HEK293T (cell line): ENCODE measurements around the gene DNASE1L2.

ENCODE experiments used
- CTCF ChIA-PET: fragments of 350-600 bp; formaldehyde crosslinking; extraction: SDS; loops from one replicate; lab custom pipeline; 2021; ENCODE audit warnings: antibody characterized with exemption, inconsistent platforms; lab: Yijun Ruan, JAX
- POLR2A ChIA-PET: fragments of 350-600 bp; formaldehyde crosslinking; extraction: SDS; loops from one replicate; lab custom pipeline; 2020; ENCODE audit warnings: antibody characterized with exemption, inconsistent platforms; lab: Yijun Ruan, JAX
- DNase-seq: peaks from one replicate; pipeline ENCODE4 v3.0.0; 2012; ENCODE audit warnings: mixed read lengths; ENCODE audit errors: extremely low spot score
- ARNT ChIP-seq: fragments of 450-650 bp; IDR thresholded peaks from 2 replicates; pipeline ENCODE4 v1.6.1; 2017; ENCODE audit warnings: mild to moderate bottlenecking
- BHLHE40 ChIP-seq: fragments of 450-650 bp; IDR thresholded peaks from 2 replicates; pipeline ENCODE4 v1.6.1; 2016; ENCODE audit warnings: mild to moderate bottlenecking, moderate library complexity, borderline replicate concordance
- CTBP1 ChIP-seq: fragments of 450-650 bp; IDR thresholded peaks from 2 replicates; pipeline ENCODE4 v1.6.1; 2016; ENCODE audit warnings: borderline replicate concordance
- ELF4 ChIP-seq: fragments of 450-650 bp; IDR thresholded peaks from 2 replicates; pipeline ENCODE4 v1.6.1; 2017; ENCODE audit warnings: antibody characterized with exemption
- FOXA1 ChIP-seq: fragments of 450-650 bp; IDR thresholded peaks from 2 replicates; pipeline ENCODE4 v1.6.1; 2016; ENCODE audit warnings: mild to moderate bottlenecking
- FOXK2 ChIP-seq: fragments of 450-650 bp; IDR thresholded peaks from 2 replicates; pipeline ENCODE4 v1.6.1; 2016; ENCODE audit warnings: mild to moderate bottlenecking
- FOXM1 ChIP-seq: fragments of 450-650 bp; IDR thresholded peaks from 2 replicates; pipeline ENCODE4 v1.6.1; 2017; ENCODE audit warnings: mild to moderate bottlenecking, borderline replicate concordance
- HDGF ChIP-seq: fragments of 450-650 bp; IDR thresholded peaks from 2 replicates; pipeline ENCODE4 v1.6.1; 2017; ENCODE audit warnings: antibody characterized with exemption, borderline replicate concordance
- L3MBTL2 ChIP-seq: fragments of 450-650 bp; conservative IDR thresholded peaks from 2 replicates; pipeline ENCODE4 v1.6.1; 2016; ENCODE audit warnings: mild to moderate bottlenecking
- LEF1 ChIP-seq: fragments of 450-650 bp; IDR thresholded peaks from 2 replicates; pipeline ENCODE4 v1.6.1; 2017; ENCODE audit warnings: mild to moderate bottlenecking, borderline replicate concordance
- NFRKB ChIP-seq: fragments of 450-650 bp; IDR thresholded peaks from 2 replicates; pipeline ENCODE4 v1.6.1; 2016; ENCODE audit warnings: mild to moderate bottlenecking, moderate library complexity
- SP1 ChIP-seq: fragments of 450-650 bp; IDR thresholded peaks from 2 replicates; pipeline ENCODE4 v1.6.1; 2017
- SUZ12 ChIP-seq: fragments of 450-650 bp; IDR thresholded peaks from 2 replicates; pipeline ENCODE4 v1.6.1; 2016; ENCODE audit warnings: mild to moderate bottlenecking
- TARDBP ChIP-seq: fragments of 450-650 bp; IDR thresholded peaks from 2 replicates; pipeline ENCODE4 v1.6.1; 2016
- ZNF384 ChIP-seq: fragments of 450-650 bp; IDR thresholded peaks from 2 replicates; pipeline ENCODE4 v1.6.1; 2016
- TF ChIP-seq, protein P1 (sequence below): fragments of 450-650 bp; IDR thresholded peaks from 2 replicates; pipeline ENCODE4 v1.6.1; 2016

The DNASE1L2 gene

DNA sequence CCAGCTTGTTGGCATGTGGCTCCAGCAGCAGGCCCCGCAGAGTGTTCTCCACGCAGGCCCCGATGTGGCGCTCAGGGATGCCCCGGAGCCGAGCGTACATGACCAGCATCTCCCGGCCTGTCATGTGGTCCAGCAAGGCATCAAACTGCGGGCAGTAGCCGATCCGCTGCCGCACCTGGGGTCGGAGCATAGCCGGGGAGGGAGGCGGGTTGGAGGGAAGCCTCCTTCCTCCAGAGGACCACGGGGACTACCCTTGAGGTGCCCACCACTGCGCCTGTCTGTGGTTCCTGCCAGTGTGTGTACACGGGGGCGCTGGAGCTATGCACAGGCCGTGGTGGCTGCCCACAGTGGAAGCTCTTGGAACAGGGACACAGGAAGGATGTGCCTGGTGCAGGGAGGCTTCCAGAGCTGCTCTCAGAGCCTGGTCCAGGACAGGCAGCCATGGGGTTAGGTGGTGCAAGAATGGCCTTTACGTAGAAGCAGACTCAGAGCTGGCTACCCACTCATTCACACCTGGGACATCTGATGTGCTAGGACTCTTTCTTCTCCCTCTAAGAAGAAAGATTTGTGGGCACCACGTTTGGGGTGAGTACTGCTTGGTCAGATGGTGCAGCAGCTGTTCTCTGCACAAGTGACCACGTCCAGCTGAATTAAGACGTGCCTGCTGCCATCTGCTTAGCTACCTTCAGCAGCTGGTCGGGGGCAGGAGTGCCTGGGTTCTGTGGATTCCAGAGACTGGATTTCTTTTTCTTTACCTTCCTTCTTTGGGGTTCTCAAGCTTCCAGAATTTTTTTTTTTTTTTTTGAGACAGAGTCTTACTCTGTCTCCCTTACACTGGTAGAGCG lies 42.9 kb downstream of the DNASE1L2 start:
- no peak for TF ChIP-seq ARNT
- no peak for TF ChIP-seq ELF4
- no peak for TF ChIP-seq L3MBTL2
- TF ChIP-seq HDGF: no peak
- TF ChIP-seq FOXM1: no peak
- TF ChIP-seq SUZ12: no peak
- no peak for TF ChIP-seq CTBP1
- no peak for TF ChIP-seq NFRKB
- no peak for TF ChIP-seq SP1
- TF ChIP-seq, protein P1, sequence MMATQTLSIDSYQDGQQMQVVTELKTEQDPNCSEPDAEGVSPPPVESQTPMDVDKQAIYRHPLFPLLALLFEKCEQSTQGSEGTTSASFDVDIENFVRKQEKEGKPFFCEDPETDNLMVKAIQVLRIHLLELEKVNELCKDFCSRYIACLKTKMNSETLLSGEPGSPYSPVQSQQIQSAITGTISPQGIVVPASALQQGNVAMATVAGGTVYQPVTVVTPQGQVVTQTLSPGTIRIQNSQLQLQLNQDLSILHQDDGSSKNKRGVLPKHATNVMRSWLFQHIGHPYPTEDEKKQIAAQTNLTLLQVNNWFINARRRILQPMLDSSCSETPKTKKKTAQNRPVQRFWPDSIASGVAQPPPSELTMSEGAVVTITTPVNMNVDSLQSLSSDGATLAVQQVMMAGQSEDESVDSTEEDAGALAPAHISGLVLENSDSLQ: no peak
- no peak for TF ChIP-seq TARDBP
- no peak for TF ChIP-seq FOXK2
- no peak for TF ChIP-seq BHLHE40
- TF ChIP-seq ZNF384: no peak
- no peak for TF ChIP-seq LEF1
- no peak for TF ChIP-seq FOXA1
- DNase-seq: no peak
- CTCF ChIA-PET: interaction anchor here (1.1 kb wide), 1 partner anchor 10 kb away, joined by 9 read pairs; no protein-coding TSS in a partner anchor
- POLR2A ChIA-PET: interaction anchor here (1.0 to 1.6 kb wide), 5 partner anchors 9 to 241 kb away, joined by 3 to 4 read pairs (median 4); partner anchors contain the start of genes AMDHD2 and ECI1

DNA sequence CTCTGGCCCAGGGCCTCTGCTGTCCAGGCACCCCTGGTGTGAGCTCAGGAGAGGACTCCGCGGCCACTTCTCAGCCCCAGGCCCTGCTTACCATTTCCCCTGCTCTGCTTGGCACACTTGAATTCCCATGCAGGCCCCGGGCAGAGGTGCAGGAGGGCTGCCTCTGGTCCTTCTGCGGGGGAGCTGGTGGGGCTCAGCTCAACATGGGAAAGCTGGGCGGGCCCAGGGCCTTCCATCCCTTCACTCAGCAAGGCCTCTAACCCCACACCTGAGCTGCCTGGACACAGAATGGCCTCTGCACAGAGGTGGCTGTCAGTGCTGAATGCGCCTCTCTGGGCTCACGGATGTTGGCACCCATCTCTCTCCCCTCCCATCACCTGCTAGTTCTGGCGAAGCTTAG lies 44.2 kb downstream of the DNASE1L2 start:
- ChIA-PET CTCF (no interaction called here), POLR2A (interaction anchor here (2.1 kb wide), 1 partner anchor 11 kb away, joined by 7 read pairs; no protein-coding TSS in a partner anchor)
- no peak for TF ChIP-seq ZNF384
- no peak for DNase-seq

DNA sequence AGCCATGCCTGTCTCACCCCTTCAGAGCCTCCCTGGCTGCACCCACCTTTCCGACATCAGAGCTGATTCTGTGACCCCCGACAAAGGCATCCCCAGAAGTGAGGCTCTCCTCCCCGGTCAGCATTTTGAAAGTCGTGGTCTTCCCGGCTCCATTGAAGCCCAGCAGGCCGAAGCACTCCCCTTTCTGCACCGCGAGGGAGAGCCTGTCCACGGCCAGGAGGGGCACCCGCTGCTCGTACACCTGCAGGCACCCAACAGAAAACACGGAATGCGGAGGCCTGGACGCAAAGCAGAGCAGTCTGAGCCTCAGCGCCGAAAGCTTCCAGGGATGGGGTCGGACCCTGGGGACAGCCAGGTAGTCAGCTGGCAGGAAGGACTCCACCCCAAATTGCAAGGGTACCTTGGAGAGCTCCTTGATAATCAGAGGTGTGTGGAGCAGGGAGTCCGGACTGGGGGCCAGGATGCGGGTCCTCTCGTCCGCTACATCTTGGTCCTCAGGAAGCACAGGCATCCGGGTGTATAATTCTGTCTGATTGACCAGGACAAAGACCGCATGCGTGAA lies 44.8 kb downstream of the DNASE1L2 start:
- CTCF ChIA-PET: no interaction called here
- DNase-seq: no peak
- POLR2A ChIA-PET: interaction anchor here (2.1 kb wide), 1 partner anchor 12 kb away, joined by 7 read pairs; no protein-coding TSS in a partner anchor
- TF ChIP-seq NFRKB (no peak), ZNF384 (no peak), CTBP1 (no peak), L3MBTL2 (no peak), ELF4 (no peak), BHLHE40 (no peak), FOXA1 (no peak), FOXK2 (no peak), SUZ12 (no peak), HDGF (no peak), LEF1 (no peak), ARNT (no peak), TARDBP (no peak), SP1 (no peak), FOXM1 (no peak)
- TF ChIP-seq, protein P1: no peak

DNA sequence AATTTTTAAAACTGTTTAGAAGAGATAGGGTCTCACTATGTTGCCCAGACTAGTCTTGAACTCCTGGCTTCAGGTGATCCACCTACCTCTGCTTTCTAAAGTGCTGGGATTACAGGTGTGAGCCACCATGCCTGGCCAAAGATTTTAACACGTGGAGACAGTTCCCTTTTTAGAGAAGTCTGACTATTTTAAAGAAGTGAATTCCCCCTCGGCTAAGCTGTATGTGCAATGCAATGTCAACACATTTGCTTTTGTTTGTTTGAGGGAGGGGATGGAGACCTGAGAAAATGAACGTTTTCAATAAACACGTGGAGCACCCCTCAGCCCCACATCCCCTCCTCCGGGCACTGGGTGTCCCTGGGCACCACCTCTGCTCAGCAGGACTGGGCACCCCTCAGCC lies 46.0 kb downstream of the DNASE1L2 start:
- no peak for DNase-seq
- POLR2A ChIA-PET: interaction anchor here (2.1 kb wide), 1 partner anchor 13 kb away, joined by 7 read pairs; no protein-coding TSS in a partner anchor
- TF ChIP-seq FOXA1 (no peak), SUZ12 (no peak), HDGF (no peak), TARDBP (no peak), L3MBTL2 (no peak), BHLHE40 (no peak), LEF1 (no peak), ELF4 (no peak), CTBP1 (no peak)
- TF ChIP-seq, protein P1: no peak
- CTCF ChIA-PET: no interaction called here

DNA sequence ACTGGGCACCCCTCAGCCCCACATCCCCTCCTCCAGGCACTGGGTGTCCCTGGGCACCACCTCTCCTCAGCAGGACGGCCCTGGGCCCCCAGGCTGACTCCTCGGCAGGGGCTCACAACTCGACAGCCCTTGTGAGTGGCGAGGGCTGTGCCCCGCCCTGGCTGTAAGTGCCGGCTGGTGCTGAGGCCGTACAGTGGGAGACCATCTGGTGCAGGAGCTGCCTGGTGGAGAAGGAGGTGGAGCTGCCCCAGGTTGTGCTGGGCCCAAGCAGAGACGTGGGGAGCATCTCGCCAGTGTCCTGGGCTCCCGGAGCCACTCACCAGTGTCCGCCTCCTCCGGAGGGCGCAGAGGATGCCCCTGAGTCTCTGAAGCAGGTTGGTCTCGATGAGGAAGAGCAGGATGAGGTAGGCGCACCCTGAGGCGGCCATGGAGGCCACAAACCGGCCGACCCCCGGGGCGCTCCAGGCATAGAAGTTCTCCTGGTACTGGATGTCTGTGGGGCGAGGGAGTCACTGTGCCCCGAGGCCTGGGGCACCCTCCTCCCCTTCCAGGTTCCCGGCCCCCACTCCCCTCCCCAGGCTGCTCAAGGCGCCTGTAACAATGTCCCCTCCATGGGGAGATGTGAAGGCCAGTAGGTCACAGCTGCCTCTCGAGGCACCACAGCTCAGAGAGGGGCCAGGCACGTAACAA lies 46.8 kb downstream of the DNASE1L2 start:
- no peak for DNase-seq
- TF ChIP-seq, protein P1: no peak
- no peak for TF ChIP-seq L3MBTL2
- no peak for TF ChIP-seq ZNF384
- TF ChIP-seq CTBP1: no peak
- no peak for TF ChIP-seq FOXM1
- TF ChIP-seq NFRKB: no peak
- no peak for TF ChIP-seq ELF4
- no peak for TF ChIP-seq LEF1
- TF ChIP-seq FOXA1: no peak
- ChIA-PET CTCF (no interaction called here), POLR2A (no interaction called here)
